SK-N-SH (cell line): ENCODE measurements around the gene PTPRK. TPM values are rescaled to one million over a fixed set of nuclear protein-coding genes. Genes with fewer than 3 reads are reported as not detected.

ENCODE experiments used
- CTCF ChIA-PET: fragments of 300-600, 350-600 bp; formaldehyde crosslinking; extraction: SDS; loops from one replicate; lab custom pipeline; 2021; lab: Yijun Ruan, JAX
- POLR2A ChIA-PET: fragments of 350-600 bp; sonication (Branson Sonifier 250); formaldehyde crosslinking; extraction: SDS; loops from one replicate; lab custom pipeline; 2020; ENCODE audit warnings: antibody characterized with exemption, inconsistent platforms; lab: Yijun Ruan, JAX
- DNase-seq: peaks from one replicate; pipeline ENCODE4 v3.0.0; 2012
- H2AFZ ChIP-seq: fragments of 200-600 bp; sonication (generic); 2 replicates; pipeline ENCODE4 v1.8.1; 2016; ENCODE audit warnings: antibody characterized with exemption, mild to moderate bottlenecking, low read depth
- H3F3A ChIP-seq: fragments of 200-600 bp; sonication (generic); replicated peaks from 2 replicates; pipeline ENCODE3; 2016; ENCODE audit warnings: antibody characterized with exemption, mild to moderate bottlenecking; ENCODE audit not compliant: insufficient read depth
- H3K27ac ChIP-seq, 2 experiments: fragments of 200-500 bp in 1 of 2; fragments of 200-600 bp in 1 of 2; sonication (Bioruptor generic) in 1 of 2; sonication (generic), shearing (Covaris generic) in 1 of 2; 2 replicates each; pipeline versions ENCODE4 v1.5.1 to v1.6.1; 2014 to 2016; ENCODE audit warnings: low read depth in 2 of 2, inconsistent platforms in 1 of 2, low read length in 1 of 2, mild to moderate bottlenecking in 1 of 2, mixed read lengths in 1 of 2
- H3K27me3 ChIP-seq: fragments of 200-600 bp; sonication (generic), shearing (Covaris generic); 2 replicates; pipeline ENCODE4 v1.6.1; 2016; ENCODE audit warnings: mixed run types; ENCODE audit not compliant: insufficient read depth
- H3K36me3 ChIP-seq, 2 experiments: fragments of 200-500 bp in 1 of 2; fragments of 200-600 bp in 1 of 2; sonication (Bioruptor generic) in 1 of 2; sonication (generic) in 1 of 2; replicated peaks in 1 of 2; 2 replicates each; pipeline versions ENCODE3 to v1.5.1; 2014 to 2016; ENCODE audit warnings: low read length in 1 of 2, mild to moderate bottlenecking in 1 of 2; ENCODE audit not compliant: insufficient read depth in 2 of 2, control insufficient read depth in 1 of 2
- H3K4me1 ChIP-seq, 2 experiments: fragments of 200-500 bp in 1 of 2; fragments of 200-600 bp in 1 of 2; sonication (Bioruptor generic) in 1 of 2; sonication (generic), shearing (Covaris generic) in 1 of 2; 2 replicates each; pipeline versions ENCODE4 v1.5.1 to v1.6.1; 2014 to 2016; ENCODE audit warnings: low read depth in 1 of 2, low read length in 1 of 2, mixed run types in 1 of 2; ENCODE audit not compliant: insufficient read depth in 2 of 2, control insufficient read depth in 1 of 2
- H3K4me2 ChIP-seq: fragments of 200-600 bp; sonication (generic), shearing (Covaris generic); 2 replicates; pipeline ENCODE4 v1.6.1; 2017; ENCODE audit warnings: mixed run types
- H3K4me3 ChIP-seq, 2 experiments: fragments of 200-500 bp in 1 of 2; fragments of 200-600 bp in 1 of 2; sonication (Bioruptor generic) in 1 of 2; sonication (generic), shearing (Covaris generic) in 1 of 2; 2 replicates each; pipeline versions ENCODE4 v1.5.1 to v1.8.1; 2014 to 2016; ENCODE audit warnings: low read depth in 2 of 2, inconsistent platforms in 1 of 2, low read length in 1 of 2, mild to moderate bottlenecking in 1 of 2, mixed read lengths in 1 of 2, moderate library complexity in 1 of 2
- H3K79me2 ChIP-seq: fragments of 200-600 bp; sonication (generic); 2 replicates; pipeline ENCODE4 v1.8.1; 2017; ENCODE audit warnings: mild to moderate bottlenecking; ENCODE audit not compliant: insufficient read depth
- H3K9ac ChIP-seq: fragments of 200-600 bp; sonication (generic); 2 replicates; pipeline ENCODE4 v1.6.1; 2017; ENCODE audit warnings: mixed run types
- H3K9me2 ChIP-seq: fragments of 200-600 bp; sonication (generic); 2 replicates; pipeline ENCODE4 v1.6.1; 2017; ENCODE audit warnings: mixed run types
- H3K9me3 ChIP-seq: fragments of 200-600 bp; sonication (generic); 2 replicates; pipeline ENCODE4 v1.6.1; 2017; ENCODE audit warnings: mixed run types, mild to moderate bottlenecking, moderate library complexity
- H4K20me1 ChIP-seq: fragments of 200-600 bp; sonication (generic); 2 replicates; pipeline ENCODE4 v1.6.1; 2017; ENCODE audit warnings: mild to moderate bottlenecking, mixed run types; ENCODE audit not compliant: insufficient read depth
- CTCF ChIP-seq: fragments of 200-600 bp; sonication (generic); IDR thresholded peaks from 2 replicates; pipeline ENCODE4 v1.6.1; 2017; ENCODE audit warnings: antibody characterized with exemption, mild to moderate bottlenecking, moderate library complexity
- ELF1 ChIP-seq: IDR thresholded peaks from 2 replicates; pipeline ENCODE4 v1.4.0; 2012
- FOSL2 ChIP-seq: IDR thresholded peaks from 2 replicates; pipeline ENCODE4 v1.4.0; 2012; ENCODE audit warnings: low read depth, mild to moderate bottlenecking, moderate library complexity, borderline replicate concordance
- FOXJ3 ChIP-seq: sonication (generic); formaldehyde crosslinking; IDR thresholded peaks from 2 replicates; pipeline ENCODE4 v1.5.1; 2020; ENCODE audit warnings: mild to moderate bottlenecking, missing genetic modification reagents
- JUND ChIP-seq: IDR thresholded peaks from 2 replicates; pipeline ENCODE4 v1.4.0; 2012
- NFIC ChIP-seq: IDR thresholded peaks from 2 replicates; pipeline ENCODE4 v1.4.0; 2012; ENCODE audit warnings: borderline replicate concordance
- PBX3 ChIP-seq: IDR thresholded peaks from 2 replicates; pipeline ENCODE4; 2012
- POLR2AphosphoS5 ChIP-seq: IDR thresholded peaks from 2 replicates; pipeline ENCODE4 v1.6.1; 2012; ENCODE audit warnings: low read depth, low read length
- RAD21 ChIP-seq: IDR thresholded peaks from 2 replicates; pipeline ENCODE4 v1.6.1; 2012; ENCODE audit warnings: mild to moderate bottlenecking, low read length
- RFX5 ChIP-seq: IDR thresholded peaks from 2 replicates; pipeline ENCODE4 v1.6.1; 2012; ENCODE audit warnings: mild to moderate bottlenecking, improper control_type of control experiment, low read length
- RXRA ChIP-seq: IDR thresholded peaks from 2 replicates; pipeline ENCODE4 v1.4.0; 2012; ENCODE audit warnings: low read depth, mild to moderate bottlenecking, borderline replicate concordance
- SMC3 ChIP-seq: IDR thresholded peaks from 2 replicates; pipeline ENCODE4 v1.6.1; 2012; ENCODE audit warnings: low read depth, low read length, improper control_type of control experiment
- TEAD4 ChIP-seq: IDR thresholded peaks from 2 replicates; pipeline ENCODE4 v1.4.0; 2012; ENCODE audit warnings: mild to moderate bottlenecking, borderline replicate concordance; ENCODE audit not compliant: insufficient read depth
- YY1 ChIP-seq: IDR thresholded peaks from 2 replicates; pipeline ENCODE4 v1.4.0; 2012; ENCODE audit warnings: low read depth, mild to moderate bottlenecking
- WGBS: methylation state at CpG from one replicate; pipeline ENCODE4 v1.1.6; 2017; ENCODE audit warnings: low lambda C conversion rate; 5-methylcytosine and 5-hydroxymethylcytosine counted together
- polyA plus RNA-seq, 3 experiments: library from polyadenylated mRNA; depleted of rRNA; stranded (reverse); fragments of >200 nt; gene quantifications; 2 replicates each; pipeline ENCODE4 v1.2.3, GENCODE V29; 2012
- TF ChIP-seq, protein P1 (sequence below): IDR thresholded peaks from 2 replicates; pipeline ENCODE4 v1.4.0; 2012; ENCODE audit warnings: low read depth, borderline replicate concordance
- TF ChIP-seq, protein P2 (sequence below): fragments of 150-350 bp; IDR thresholded peaks from 2 replicates; pipeline ENCODE4 v1.6.1; 2017; ENCODE audit warnings: antibody characterized with exemption, low read length, low read depth, borderline replicate concordance
- TF ChIP-seq, protein P3 (sequence below): IDR thresholded peaks from 2 replicates; pipeline ENCODE4 v1.4.0; 2012; ENCODE audit warnings: low read depth

Gene PTPRK
- polyA plus RNA-seq, 1 of the 3 experiments (the other 2 are of a cell fraction), result 9.5 TPM

GRCh38 chr6:128495536-128496333 is 24.7 kb downstream of the PTPRK start:
- Histone ChIP-seq H2AFZ (no peak overlapping the region), H4K20me1 (peaks cover 17% of the 10 kb centered on the region), H3K9me2 (no peaks in the 10 kb centered on the region), H3K27ac (no peak overlapping the region), H3K36me3 (no peaks in the 10 kb centered on the region), H3K9ac (no peak overlapping the region), H3K4me1 (peaks cover 0 to 24% of the 10 kb centered on the region in 2 experiments; a peak in 1 of 4 replicates), H3K9me3 (no peaks in the 10 kb centered on the region), H3F3A (peaks cover under 1% of the 10 kb centered on the region), H3K27me3 (no peaks in the 10 kb centered on the region), H3K4me3 (no peak overlapping the region), H3K79me2 (peaks cover 55% of the 10 kb centered on the region), H3K4me2 (no peak overlapping the region)
- ChIA-PET POLR2A (no interaction called here), CTCF (no interaction called here)
- no peak for DNase-seq
- 77% methylated on average over 6 of the region's 6 CpGs for WGBS
- TF ChIP-seq, protein P1, sequence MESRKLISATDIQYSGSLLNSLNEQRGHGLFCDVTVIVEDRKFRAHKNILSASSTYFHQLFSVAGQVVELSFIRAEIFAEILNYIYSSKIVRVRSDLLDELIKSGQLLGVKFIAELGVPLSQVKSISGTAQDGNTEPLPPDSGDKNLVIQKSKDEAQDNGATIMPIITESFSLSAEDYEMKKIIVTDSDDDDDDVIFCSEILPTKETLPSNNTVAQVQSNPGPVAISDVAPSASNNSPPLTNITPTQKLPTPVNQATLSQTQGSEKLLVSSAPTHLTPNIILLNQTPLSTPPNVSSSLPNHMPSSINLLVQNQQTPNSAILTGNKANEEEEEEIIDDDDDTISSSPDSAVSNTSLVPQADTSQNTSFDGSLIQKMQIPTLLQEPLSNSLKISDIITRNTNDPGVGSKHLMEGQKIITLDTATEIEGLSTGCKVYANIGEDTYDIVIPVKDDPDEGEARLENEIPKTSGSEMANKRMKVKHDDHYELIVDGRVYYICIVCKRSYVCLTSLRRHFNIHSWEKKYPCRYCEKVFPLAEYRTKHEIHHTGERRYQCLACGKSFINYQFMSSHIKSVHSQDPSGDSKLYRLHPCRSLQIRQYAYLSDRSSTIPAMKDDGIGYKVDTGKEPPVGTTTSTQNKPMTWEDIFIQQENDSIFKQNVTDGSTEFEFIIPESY, result no peak
- TF ChIP-seq, protein P2, sequence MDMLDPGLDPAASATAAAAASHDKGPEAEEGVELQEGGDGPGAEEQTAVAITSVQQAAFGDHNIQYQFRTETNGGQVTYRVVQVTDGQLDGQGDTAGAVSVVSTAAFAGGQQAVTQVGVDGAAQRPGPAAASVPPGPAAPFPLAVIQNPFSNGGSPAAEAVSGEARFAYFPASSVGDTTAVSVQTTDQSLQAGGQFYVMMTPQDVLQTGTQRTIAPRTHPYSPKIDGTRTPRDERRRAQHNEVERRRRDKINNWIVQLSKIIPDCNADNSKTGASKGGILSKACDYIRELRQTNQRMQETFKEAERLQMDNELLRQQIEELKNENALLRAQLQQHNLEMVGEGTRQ, result no peak
- TF ChIP-seq FOXJ3 (no peak), FOSL2 (no peak), ELF1 (no peak), SMC3 (no peak), TEAD4 (no peak), POLR2AphosphoS5 (no peak), RAD21 (no peak), YY1 (no peak), RFX5 (no peak), RXRA (no peak), CTCF (no peak), PBX3 (no peak), JUND (no peak), NFIC (no peak)
- TF ChIP-seq, protein P3, sequence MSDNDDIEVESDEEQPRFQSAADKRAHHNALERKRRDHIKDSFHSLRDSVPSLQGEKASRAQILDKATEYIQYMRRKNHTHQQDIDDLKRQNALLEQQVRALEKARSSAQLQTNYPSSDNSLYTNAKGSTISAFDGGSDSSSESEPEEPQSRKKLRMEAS, result no peak
